GM18861 (cell line): ENCODE results near the gene GAS2L2.
"Not testable (repeated sequence)": the region's sequence is repeated elsewhere in the genome, so short reads cannot be mapped to it uniquely, and the experiment has no call there.

Experiments used
- ATAC-seq: cut with Tn5 transposase; IDR thresholded peaks from one replicate; pipeline ENCODE4 v1.9.1; 2021; ENCODE audit not compliant: unreplicated experiment

Gene GAS2L2

GRCh38 chr17:35773679-35774425 is 20.8 kb upstream of the GAS2L2 start:
- no peak for ATAC-seq

- ATAC-seq: no peak
Measured at GRCh38 chr17:35773129-35773528, 20.1 kb upstream of the GAS2L2 start.

- no peak for ATAC-seq
Measured at GRCh38 chr17:35769895-35770486, 17.0 kb upstream of the GAS2L2 start.

- ATAC-seq: no peak
Measured at GRCh38 chr17:35768797-35769196, 15.8 kb upstream of the GAS2L2 start.

GRCh38 chr17:35766903-35767510 is 14.0 kb upstream of the GAS2L2 start:
- no peak for ATAC-seq

- no peak for ATAC-seq
Measured at GRCh38 chr17:35766489-35766877, 13.4 kb upstream of the GAS2L2 start.

- no peak for ATAC-seq
Measured at GRCh38 chr17:35765756-35766488, 12.9 kb upstream of the GAS2L2 start.

GRCh38 chr17:35765086-35765710 is 12.2 kb upstream of the GAS2L2 start:
- ATAC-seq: no peak

- peak; percentile 80 for ATAC-seq
Measured at GRCh38 chr17:35764123-35764991, 11.3 kb upstream of the GAS2L2 start.

GRCh38 chr17:35763767-35764122 is 10.7 kb upstream of the GAS2L2 start:
- no peak for ATAC-seq

- no peak for ATAC-seq
Measured at GRCh38 chr17:35761601-35762000, 8.6 kb upstream of the GAS2L2 start.

- ATAC-seq: no peak
Measured at GRCh38 chr17:35760587-35760986, 7.5 kb upstream of the GAS2L2 start, which contains the start of gene C17orf50. Gene C17orf50, plus strand, starts transcription at chr17:35760887. Its CDS starts 55 bp downstream, at chr17:35760942.

- ATAC-seq: no peak
Measured at GRCh38 chr17:35757243-35757642, 4.2 kb upstream of the GAS2L2 start.

- ATAC-seq: no peak
Measured at GRCh38 chr17:35752471-35752870, 568 bp downstream of the GAS2L2 start.

- not testable (repeated sequence) for ATAC-seq
Measured at GRCh38 chr17:35751541-35751940, 1.5 kb downstream of the GAS2L2 start.

- ATAC-seq: no peak
Measured at GRCh38 chr17:35750526-35751395, 2.3 kb downstream of the GAS2L2 start.

- no peak for ATAC-seq
Measured at GRCh38 chr17:35749560-35750412, 3.3 kb downstream of the GAS2L2 start.

- ATAC-seq: no peak
Measured at GRCh38 chr17:35748979-35749378, 4.1 kb downstream of the GAS2L2 start.
